Natural killer cell (primary cell): ENCODE results near the gene ELP5. TPM values are rescaled to one million over a fixed set of nuclear protein-coding genes. Genes with fewer than 3 reads are reported as not detected.

Experiments
- ATAC-seq, 3 donors: fragments of 150-1000 bp in 2 of 3; fragments of 200-7000 bp in 1 of 3; cut with Tn5 transposase; 1 replicate in 1 of 3; 2 replicates in 2 of 3; pipeline ENCODE4 v1.10.0; 2021; ENCODE audit warnings: mild to moderate bottlenecking in 2 of 3, moderate library complexity in 2 of 3
- DNase-seq, 2 donors: peaks; one replicate each; pipeline versions ENCODE4 v3.0.0 to v3.0.0-alpha.2; 2013 to 2021; ENCODE audit warnings: mixed read lengths in 1 of 2
- H3K27ac ChIP-seq: one replicate; pipeline ENCODE4 v1.5.1; 2013; ENCODE audit warnings: mild to moderate bottlenecking, low read length
- H3K27me3 ChIP-seq: one replicate; pipeline ENCODE4 v1.6.1; 2013; ENCODE audit warnings: low read length; ENCODE audit not compliant: control insufficient read depth, insufficient read depth
- H3K36me3 ChIP-seq: one replicate; pipeline ENCODE4 v1.6.1; 2013; ENCODE audit warnings: low read length; ENCODE audit not compliant: control insufficient read depth, insufficient read depth
- H3K4me1 ChIP-seq: one replicate; pipeline ENCODE4 v1.6.1; 2013; ENCODE audit warnings: low read length; ENCODE audit not compliant: control insufficient read depth, insufficient read depth
- H3K4me3 ChIP-seq: one replicate; pipeline ENCODE4 v1.5.1; 2013; ENCODE audit warnings: low read length
- H3K9me3 ChIP-seq: one replicate; pipeline ENCODE4 v1.6.1; 2013; ENCODE audit warnings: low read length; ENCODE audit not compliant: control insufficient read depth, insufficient read depth
- H3K27ac Mint-ChIP-seq, 2 donors: one replicate each; pipeline ENCODE4 v1.8.0; 2022; ENCODE audit warnings: mild to moderate bottlenecking in 2 of 2, mixed read lengths in 2 of 2, moderate library complexity in 1 of 2
- H3K27me3 Mint-ChIP-seq, 2 donors: one replicate each; pipeline ENCODE4 v1.8.0; 2022; ENCODE audit warnings: low read depth in 2 of 2, mixed read lengths in 2 of 2
- H3K36me3 Mint-ChIP-seq: one replicate; pipeline ENCODE4 v1.8.0; 2022; ENCODE audit warnings: mixed read lengths
- H3K4me1 Mint-ChIP-seq, 2 donors: one replicate each; pipeline ENCODE4 v1.8.0; 2022; ENCODE audit warnings: mixed read lengths in 2 of 2
- H3K4me3 Mint-ChIP-seq: one replicate; pipeline ENCODE4 v1.8.0; 2022; ENCODE audit warnings: mild to moderate bottlenecking, moderate library complexity, mixed read lengths
- H3K9me3 Mint-ChIP-seq, 2 donors: one replicate each; pipeline ENCODE4 v1.8.0; 2022; ENCODE audit warnings: mixed read lengths in 2 of 2
- WGBS: methylation state at CpG from one replicate; pipeline ENCODE4 v1.1.7; 2013; ENCODE audit warnings: missing lambda C conversion rate; ENCODE audit not compliant: insufficient coverage; 5-methylcytosine and 5-hydroxymethylcytosine counted together
- intact Hi-C: fragments of 100-400 bp; cut with micrococcal nuclease; formaldehyde crosslinking; loops from one replicate; pipeline ENCODE4 v1.14.2; 2022
- total RNA-seq, 4 donors: library from RNA; stranded (reverse); fragments of 120-200 nt in 1 of 4; gene quantifications; one replicate each; pipeline versions ENCODE4 v1.2.3 to v1.2.4, GENCODE V29; 2013 to 2022
- TF ChIP-seq, protein P1 (sequence below): fragments of 200-600 bp; IDR thresholded peaks from one replicate; pipeline ENCODE4 v1.8.0; 2022; ENCODE audit warnings: antibody characterized with exemption

ELP5 gene
- total RNA-seq, 3 donors from 2014 or later (not counting 1 experiment from before 2014, with no cell fraction given) = 30.1 to 38.5 (median 30.3) TPM

GRCh38 chr17:7213895-7214299, 38.1 kb upstream of the ELP5 start:
- TF ChIP-seq, protein P1, sequence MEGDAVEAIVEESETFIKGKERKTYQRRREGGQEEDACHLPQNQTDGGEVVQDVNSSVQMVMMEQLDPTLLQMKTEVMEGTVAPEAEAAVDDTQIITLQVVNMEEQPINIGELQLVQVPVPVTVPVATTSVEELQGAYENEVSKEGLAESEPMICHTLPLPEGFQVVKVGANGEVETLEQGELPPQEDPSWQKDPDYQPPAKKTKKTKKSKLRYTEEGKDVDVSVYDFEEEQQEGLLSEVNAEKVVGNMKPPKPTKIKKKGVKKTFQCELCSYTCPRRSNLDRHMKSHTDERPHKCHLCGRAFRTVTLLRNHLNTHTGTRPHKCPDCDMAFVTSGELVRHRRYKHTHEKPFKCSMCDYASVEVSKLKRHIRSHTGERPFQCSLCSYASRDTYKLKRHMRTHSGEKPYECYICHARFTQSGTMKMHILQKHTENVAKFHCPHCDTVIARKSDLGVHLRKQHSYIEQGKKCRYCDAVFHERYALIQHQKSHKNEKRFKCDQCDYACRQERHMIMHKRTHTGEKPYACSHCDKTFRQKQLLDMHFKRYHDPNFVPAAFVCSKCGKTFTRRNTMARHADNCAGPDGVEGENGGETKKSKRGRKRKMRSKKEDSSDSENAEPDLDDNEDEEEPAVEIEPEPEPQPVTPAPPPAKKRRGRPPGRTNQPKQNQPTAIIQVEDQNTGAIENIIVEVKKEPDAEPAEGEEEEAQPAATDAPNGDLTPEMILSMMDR = no peak
- H3K27me3 ChIP-seq = no peaks in the 10 kb centered on the region
- intact Hi-C loops = loop anchor here (1.0 to 10.0 kb wide), 3 partner anchors 9 to 471 kb away; partner anchors contain the start of genes DVL2, TP53 and WRAP53
- Mint-ChIP-seq H3K4me3 (peak overlapping the region; percentile 89), H3K27ac (peak overlapping the region; percentile 87 to 99), H3K27me3 (peaks cover 7 to 16% of the 10 kb centered on the region in 2 donors), H3K36me3 (no peaks in the 10 kb centered on the region), H3K9me3 (no peaks in the 10 kb centered on the region), H3K4me1 (peaks cover 16 to 42% of the 10 kb centered on the region in 2 donors)
- H3K36me3 ChIP-seq = no peaks in the 10 kb centered on the region
- ATAC-seq (peak in 2 of 3 donors; percentile 0 to 1), DNase-seq (peak in 1 of 2 donors; percentile 94)
- peak overlapping the region; percentile 34 for H3K4me3 ChIP-seq
- H3K27ac ChIP-seq = peak overlapping the region; percentile 67
- H3K4me1 ChIP-seq = peaks cover 35% of the 10 kb centered on the region
- 4% methylated on average over 15 of the region's 15 CpGs for WGBS
- no peaks in the 10 kb centered on the region for H3K9me3 ChIP-seq

GRCh38 chr17:7214300-7215135, 37.5 kb upstream of the ELP5 start:
- H3K27ac ChIP-seq = peak overlapping the region; percentile 67
- peak overlapping the region; percentile 34 for H3K4me3 ChIP-seq
- peaks cover 7 to 16% of the 10 kb centered on the region in 2 donors for H3K27me3 Mint-ChIP-seq
- no peaks in the 10 kb centered on the region for H3K36me3 Mint-ChIP-seq
- H3K9me3 ChIP-seq = no peaks in the 10 kb centered on the region
- peaks cover 41% of the 10 kb centered on the region for H3K4me1 ChIP-seq
- H3K9me3 Mint-ChIP-seq = no peaks in the 10 kb centered on the region
- TF ChIP-seq, protein P1 = peak; percentile 18
- H3K27ac Mint-ChIP-seq = peak overlapping the region; percentile 87 to 99
- H3K27me3 ChIP-seq = no peaks in the 10 kb centered on the region
- intact Hi-C loops = loop anchor here (1.0 to 10.0 kb wide), 4 partner anchors 9 to 470 kb away; partner anchors contain the start of genes CTDNEP1, DVL2, ELP5 and TP53
- ATAC-seq (peak; percentile 86 to 97 (median 87)), DNase-seq (peak; percentile 97 to 98)
- H3K4me1 Mint-ChIP-seq = peaks cover 18 to 48% of the 10 kb centered on the region in 2 donors
- WGBS = under 1% methylated on average over 45 of the region's 45 CpGs
- no peaks in the 10 kb centered on the region for H3K36me3 ChIP-seq
- H3K4me3 Mint-ChIP-seq = peak overlapping the region; percentile 89

DNA sequence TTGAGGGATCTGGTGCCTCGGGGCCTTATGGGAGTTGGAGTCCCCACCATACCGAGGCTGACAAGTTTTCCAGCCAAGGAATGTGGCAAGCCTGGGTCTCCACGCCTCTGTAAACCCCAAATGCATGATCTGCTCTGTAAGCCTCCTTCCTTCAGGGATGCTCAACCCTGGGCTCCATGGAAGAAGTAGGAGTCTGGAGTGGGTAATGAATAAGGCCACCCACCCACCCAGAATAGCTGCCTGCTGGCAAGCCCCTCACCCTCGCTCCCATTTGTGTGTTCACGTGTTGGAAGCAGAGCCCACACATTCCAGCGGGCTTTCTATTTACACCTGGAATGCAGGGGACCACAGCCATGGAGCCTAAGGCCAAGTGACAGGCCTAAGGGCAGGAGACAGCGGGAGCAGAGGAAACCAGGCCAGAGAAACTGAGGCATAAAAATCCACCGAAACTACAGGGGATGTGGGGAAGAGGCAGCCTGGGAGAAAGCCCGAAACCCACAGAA, 36.8 kb upstream of the ELP5 start:
- H3K36me3 ChIP-seq = no peaks in the 10 kb centered on the region
- no peak overlapping the region for H3K4me3 ChIP-seq
- peaks cover 44% of the 10 kb centered on the region for H3K4me1 ChIP-seq
- DNase-seq (no peak), ATAC-seq (no peak)
- H3K9me3 Mint-ChIP-seq = no peaks in the 10 kb centered on the region
- peaks cover 23 to 54% of the 10 kb centered on the region in 2 donors for H3K4me1 Mint-ChIP-seq
- peak overlapping the region; percentile 67 for H3K27ac ChIP-seq
- no peaks in the 10 kb centered on the region for H3K36me3 Mint-ChIP-seq
- intact Hi-C loops = loop anchor here (2.0 to 10.0 kb wide), 3 partner anchors 20 to 470 kb away; partner anchors contain the start of genes CTDNEP1, DVL2, ELP5 and TP53
- H3K9me3 ChIP-seq = no peaks in the 10 kb centered on the region
- WGBS = 32% methylated on average over 8 of the region's 9 CpGs
- peak overlapping the region; percentile 87 to 99 for H3K27ac Mint-ChIP-seq
- TF ChIP-seq, protein P1 = no peak
- H3K4me3 Mint-ChIP-seq = peak overlapping the region; percentile 89
- H3K27me3 Mint-ChIP-seq = peaks cover 7 to 15% of the 10 kb centered on the region in 2 donors
- H3K27me3 ChIP-seq = no peaks in the 10 kb centered on the region
